H9 (cell line): ENCODE measurements around the gene SLC39A1. TPM values are rescaled to one million over a fixed set of nuclear protein-coding genes. Genes with fewer than 3 reads are reported as not detected.

ENCODE experiments used
- DNase-seq: peaks from one replicate; pipeline ENCODE4 v3.0.0-alpha.2; 2017
- H2AFZ ChIP-seq: one replicate; pipeline ENCODE4 v1.6.1; 2013; ENCODE audit warnings: mild to moderate bottlenecking, low read length, control low read depth, moderate library complexity
- H2AK5ac ChIP-seq: 2 replicates; pipeline ENCODE4 v1.6.1; 2013; ENCODE audit warnings: low read length, control low read depth, mixed read lengths; ENCODE audit not compliant: insufficient read length
- H2BK120ac ChIP-seq: one replicate; pipeline ENCODE4 v1.6.1; 2013; ENCODE audit warnings: low read depth, mild to moderate bottlenecking, low read length, control low read depth, inconsistent platforms; ENCODE audit not compliant: poor library complexity, severe bottlenecking
- H2BK12ac ChIP-seq: 2 replicates; pipeline ENCODE4 v1.6.1; 2013; ENCODE audit warnings: low read length, control low read depth, mixed read lengths, low read depth; ENCODE audit not compliant: insufficient read length
- H2BK15ac ChIP-seq: 2 replicates; pipeline ENCODE4 v1.6.1; 2013; ENCODE audit warnings: low read depth, low read length, control low read depth
- H2BK20ac ChIP-seq: one replicate; pipeline ENCODE4 v1.6.1; 2013; ENCODE audit warnings: low read depth, mild to moderate bottlenecking, low read length, control low read depth, inconsistent platforms; ENCODE audit not compliant: poor library complexity, severe bottlenecking
- H2BK5ac ChIP-seq: 2 replicates; pipeline ENCODE4 v1.6.1; 2013; ENCODE audit warnings: low read length, control low read depth, mixed read lengths; ENCODE audit not compliant: insufficient read length
- H3K14ac ChIP-seq: 2 replicates; pipeline ENCODE4 v1.6.1; 2013; ENCODE audit warnings: low read length, control low read depth; ENCODE audit not compliant: insufficient read depth
- H3K18ac ChIP-seq: 2 replicates; pipeline ENCODE4 v1.6.1; 2013; ENCODE audit warnings: low read depth, mild to moderate bottlenecking, mixed read lengths, low read length, control low read depth; ENCODE audit not compliant: insufficient read length
- H3K23ac ChIP-seq: 2 replicates; pipeline ENCODE4 v1.6.1; 2013; ENCODE audit warnings: low read length, control low read depth, mixed read lengths, low read depth; ENCODE audit not compliant: insufficient read length
- H3K23me2 ChIP-seq: 2 replicates; pipeline ENCODE4 v1.6.1; 2013; ENCODE audit warnings: low read depth, mild to moderate bottlenecking, mixed read lengths, low read length, control low read depth; ENCODE audit not compliant: insufficient read length, poor library complexity, severe bottlenecking
- H3K27ac ChIP-seq: 2 replicates; pipeline ENCODE4 v1.5.1; 2013; ENCODE audit warnings: low read length, control low read depth, mixed read lengths, low read depth; ENCODE audit not compliant: insufficient read length
- H3K27me3 ChIP-seq: 2 replicates; pipeline ENCODE4 v1.6.1; 2013; ENCODE audit warnings: low read length, control low read depth, inconsistent platforms; ENCODE audit not compliant: insufficient read depth
- H3K4ac ChIP-seq: 2 replicates; pipeline ENCODE4 v1.6.1; 2013; ENCODE audit warnings: low read depth, mild to moderate bottlenecking, control low read depth, inconsistent platforms, low read length, moderate library complexity
- H3K4me1 ChIP-seq: 2 replicates; pipeline ENCODE4 v1.6.1; 2013; ENCODE audit warnings: low read length, control low read depth, inconsistent platforms; ENCODE audit not compliant: insufficient read depth
- H3K4me2 ChIP-seq: 2 replicates; pipeline ENCODE4 v1.6.1; 2013; ENCODE audit warnings: low read length, control low read depth, mixed read lengths; ENCODE audit not compliant: insufficient read length, insufficient read depth
- H3K56ac ChIP-seq: 2 replicates; pipeline ENCODE4 v1.6.1; 2013; ENCODE audit warnings: low read depth, mild to moderate bottlenecking, mixed read lengths, low read length, control low read depth; ENCODE audit not compliant: insufficient read length
- H3K79me1 ChIP-seq: 2 replicates; pipeline ENCODE4 v1.6.1; 2013; ENCODE audit warnings: low read depth, mild to moderate bottlenecking, moderate library complexity, low read length, control low read depth, inconsistent platforms; ENCODE audit not compliant: insufficient read depth, poor library complexity, severe bottlenecking
- H3K79me2 ChIP-seq: 2 replicates; pipeline ENCODE4 v1.6.1; 2013; ENCODE audit warnings: low read length, control low read depth, inconsistent platforms; ENCODE audit not compliant: insufficient read depth
- H3K9ac ChIP-seq: 2 replicates; pipeline ENCODE4 v1.6.1; 2013; ENCODE audit warnings: low read length, control low read depth, mixed read lengths; ENCODE audit not compliant: insufficient read length; ENCODE audit errors: extremely low read depth
- H3K9me3 ChIP-seq: one replicate; pipeline ENCODE4 v1.6.1; 2013; ENCODE audit warnings: low read depth, low read length, inconsistent platforms; ENCODE audit not compliant: control insufficient read depth
- H3T11ph ChIP-seq: one replicate; pipeline ENCODE4 v1.6.1; 2013; ENCODE audit warnings: mild to moderate bottlenecking, low read length, control low read depth, inconsistent platforms
- H4K20me1 ChIP-seq: one replicate; pipeline ENCODE4 v1.6.1; 2013; ENCODE audit not compliant: control insufficient read depth, insufficient read length, insufficient read depth
- H4K5ac ChIP-seq: 2 replicates; pipeline ENCODE4 v1.6.1; 2013; ENCODE audit warnings: low read depth, mild to moderate bottlenecking, mixed read lengths, low read length, control low read depth; ENCODE audit not compliant: insufficient read length
- H4K8ac ChIP-seq: replicated peaks from 2 replicates; pipeline ENCODE4 v1.6.1; 2013; ENCODE audit warnings: low read length, control low read depth, mixed read lengths, low read depth; ENCODE audit not compliant: insufficient read length
- H4K91ac ChIP-seq: 2 replicates; pipeline ENCODE4 v1.6.1; 2013; ENCODE audit warnings: low read depth, mild to moderate bottlenecking, moderate library complexity, mixed read lengths, low read length, control low read depth; ENCODE audit not compliant: insufficient read length
- H3K27ac Mint-ChIP-seq, 3 experiments: 2 replicates in 2 of 3; 3 replicates in 1 of 3; pipeline ENCODE4 v1.8.0; 2020 to 2021; ENCODE audit warnings: mixed read lengths in 3 of 3, mild to moderate bottlenecking in 1 of 3, moderate library complexity in 1 of 3
- H3K27me3 Mint-ChIP-seq: 2 replicates; pipeline ENCODE4 v1.8.0; 2021; ENCODE audit warnings: low read depth, mild to moderate bottlenecking, moderate library complexity, mixed read lengths
- H3K36me3 Mint-ChIP-seq, 3 experiments: 2 replicates in 2 of 3; 3 replicates in 1 of 3; pipeline ENCODE4 v1.8.0; 2020 to 2021; ENCODE audit warnings: low read depth in 3 of 3, mixed read lengths in 3 of 3; ENCODE audit not compliant: insufficient read depth in 1 of 3
- H3K4me1 Mint-ChIP-seq, 2 experiments: 2 replicates each; pipeline ENCODE4 v1.8.0; 2020; ENCODE audit warnings: mixed read lengths in 2 of 2
- H3K4me3 Mint-ChIP-seq, 2 experiments: 2 replicates in 1 of 2; 3 replicates in 1 of 2; pipeline ENCODE4 v1.8.0; 2020 to 2021; ENCODE audit warnings: mild to moderate bottlenecking in 2 of 2, mixed read lengths in 2 of 2, moderate library complexity in 1 of 2
- H3K9me3 Mint-ChIP-seq, 2 experiments: 2 replicates in 1 of 2; 3 replicates in 1 of 2; pipeline ENCODE4 v1.8.0; 2020; ENCODE audit warnings: mild to moderate bottlenecking in 2 of 2, mixed read lengths in 2 of 2, moderate library complexity in 1 of 2
- CTCF ChIP-seq: fragments of 200-600 bp; sonication (generic); conservative IDR thresholded peaks from 3 replicates; pipeline ENCODE4 v1.8.0; 2021; ENCODE audit warnings: antibody characterized with exemption, mild to moderate bottlenecking
- WGBS: extraction: QIAGEN DNeasy Blood & Tissue Kit; methylation state at CpG from one replicate; pipeline ENCODE4 v1.1.7; 2013; ENCODE audit warnings: missing lambda C conversion rate, low lambda C conversion rate, mixed read lengths; ENCODE audit not compliant: insufficient read length; ENCODE audit errors: extremely low coverage; 5-methylcytosine and 5-hydroxymethylcytosine counted together
- total RNA-seq: library from RNA; stranded (reverse); gene quantifications from 2 replicates; pipeline ENCODE4 v1.2.1, GENCODE V29; 2021

The SLC39A1 gene
- total RNA-seq, 1 experiment from 2014 or later = 161 TPM

- H3K4me1 ChIP-seq = no peaks in the 10 kb centered on the region
- Mint-ChIP-seq H3K9me3 (no peaks in the 10 kb centered on the region), H3K27me3 (no peaks in the 10 kb centered on the region), H3K27ac (peak overlapping the region in 1 of 3 experiments; percentile 83; a peak in 2 of 7 replicates), H3K36me3 (peaks cover 8 to 30% (median 20%) of the 10 kb centered on the region in 3 experiments; a peak in 6 of 7 replicates), H3K4me3 (no peak overlapping the region), H3K4me1 (peaks cover 2 to 4% of the 10 kb centered on the region in 2 experiments)
- no peak overlapping the region for H3K9ac ChIP-seq
- WGBS = no CpG with 5 or more reads among the region's 1 CpG
- no peak overlapping the region for H3K27ac ChIP-seq
- H2AK5ac ChIP-seq = no peak overlapping the region
- H4K8ac ChIP-seq = no peak overlapping the region
- H2BK120ac ChIP-seq = no peak overlapping the region
- no peaks in the 10 kb centered on the region for H3K79me1 ChIP-seq
- no peak overlapping the region for H3K56ac ChIP-seq
- H3K27me3 ChIP-seq = no peaks in the 10 kb centered on the region
- TF ChIP-seq CTCF = no peak
- no peak overlapping the region for H4K5ac ChIP-seq
- no peaks in the 10 kb centered on the region for H3K9me3 ChIP-seq
- H3K4ac ChIP-seq = no peak overlapping the region
- no peak overlapping the region for H3K4me2 ChIP-seq
- H3K79me2 ChIP-seq = no peaks in the 10 kb centered on the region
- H3K14ac ChIP-seq = no peak overlapping the region
- no peak overlapping the region for H3K18ac ChIP-seq
- H2AFZ ChIP-seq = no peak overlapping the region
- no peaks in the 10 kb centered on the region for H4K20me1 ChIP-seq
- no peak overlapping the region for H3T11ph ChIP-seq
- no peak for DNase-seq
- no peak overlapping the region for H4K91ac ChIP-seq
- H2BK15ac ChIP-seq = no peak overlapping the region
- no peak overlapping the region for H2BK12ac ChIP-seq
- H2BK5ac ChIP-seq = no peak overlapping the region
- no peak overlapping the region for H2BK20ac ChIP-seq
- no peak overlapping the region for H3K23ac ChIP-seq
- H3K23me2 ChIP-seq = peaks cover 7% of the 10 kb centered on the region
Measured at GRCh38 chr1:153928245-153928644, 35.1 kb downstream of the SLC39A1 start.
